CD4-positive, alpha-beta T cell treated with Interleukin-2 at 100 ng/mL for 4 hours (primary cell): Measurements from ENCODE around the gene GLT6D1.
"Not testable (repeated sequence)": the region's sequence is repeated elsewhere in the genome, so short reads cannot be mapped to it uniquely, and the experiment has no call there.

Experiments
- DNase-seq: peaks from one replicate; pipeline ENCODE4 v3.0.0-alpha.2; 2020; ENCODE audit warnings: low spot score

Gene GLT6D1

DNA sequence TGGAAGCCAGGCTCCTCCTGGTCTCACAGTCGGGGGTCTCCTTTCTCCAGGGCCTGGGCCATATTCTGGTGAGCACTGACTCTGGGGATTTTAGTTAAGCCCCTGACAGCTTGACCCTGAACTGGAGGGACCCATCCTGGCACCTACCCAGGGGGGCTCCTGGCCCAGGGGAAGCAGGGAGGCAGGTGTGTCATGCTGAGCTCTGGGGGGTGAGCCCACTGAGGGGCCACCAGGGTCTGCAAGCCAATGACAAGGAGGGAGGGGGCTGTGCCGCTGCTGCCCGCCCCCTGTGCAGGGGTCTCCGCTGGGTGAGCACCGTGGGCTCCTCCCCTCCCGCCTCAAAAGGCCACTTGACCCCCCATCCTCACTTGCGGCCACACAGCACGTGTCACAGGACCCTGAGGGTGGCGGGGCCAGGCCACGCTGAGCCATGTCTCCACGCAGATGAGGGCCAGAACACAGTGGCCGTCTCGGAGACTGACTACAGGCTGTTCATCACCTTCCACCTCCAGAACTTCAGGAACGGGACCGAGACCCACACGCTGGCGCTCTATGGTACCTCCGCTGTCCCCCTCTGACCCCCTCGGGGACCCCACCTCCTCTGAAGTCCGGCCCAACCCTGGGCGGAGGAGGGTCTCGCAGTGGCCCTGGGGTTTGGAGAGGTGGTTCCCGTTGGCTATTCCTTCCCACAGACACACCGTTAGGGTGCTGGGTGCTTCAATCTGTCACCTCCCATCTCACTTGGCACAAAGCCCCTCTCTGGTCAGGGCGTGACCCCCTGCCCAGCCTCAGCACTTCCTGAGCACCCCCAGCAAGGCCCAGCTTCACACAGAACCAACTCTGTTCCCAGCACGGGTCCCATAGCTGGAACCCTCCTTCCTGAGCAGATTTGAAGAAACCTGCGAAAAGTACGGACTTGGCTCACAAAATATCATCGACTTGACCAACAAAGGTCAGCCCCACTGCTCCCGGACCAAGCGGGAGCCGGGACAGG is 25.8 kb upstream of the GLT6D1 start:
- DNase-seq = no peak

- DNase-seq = no peak
These were observed 24.9 kb upstream of the GLT6D1 start for GRCh38 chr9:135664266-135664665.

DNA sequence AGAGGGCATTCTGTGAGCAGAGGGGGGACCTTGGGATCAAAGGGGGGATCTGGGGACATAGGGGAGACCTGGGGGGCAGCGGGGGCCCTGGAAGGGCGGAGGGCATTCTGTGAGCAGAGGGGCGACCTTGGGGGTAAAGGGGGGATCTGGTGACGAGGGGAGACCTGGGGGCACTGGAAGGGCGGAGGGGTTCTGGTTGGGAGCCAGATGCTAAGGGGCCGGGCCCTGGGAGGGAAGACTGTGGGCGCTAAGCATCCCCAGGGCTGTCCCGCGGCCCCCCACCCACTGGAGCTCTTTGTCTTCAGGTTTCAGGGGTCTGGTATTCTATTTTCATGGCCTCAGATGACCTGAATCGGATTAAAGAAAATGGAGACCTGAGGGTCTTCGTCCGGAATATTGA is 24.5 kb upstream of the GLT6D1 start:
- DNase-seq = no peak

DNA sequence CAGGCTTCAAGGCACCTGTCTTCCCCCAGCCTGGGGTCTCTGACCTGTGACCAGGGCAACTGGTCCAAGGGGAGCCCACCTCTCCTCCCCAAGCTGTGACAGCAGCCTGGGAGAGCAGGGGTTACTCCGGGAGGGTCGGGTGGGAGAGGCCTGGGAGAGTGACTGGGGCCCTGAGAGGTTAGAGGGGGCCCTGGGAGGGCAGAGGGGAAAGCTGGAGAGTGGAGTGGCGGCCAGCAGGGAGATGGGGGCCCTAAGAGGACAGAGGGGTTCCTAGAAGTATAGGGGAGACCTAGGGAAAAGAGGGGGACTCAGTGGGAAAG is 24.1 kb upstream of the GLT6D1 start:
- DNase-seq = no peak

GRCh38 chr9:135662758-135663450 is 23.6 kb upstream of the GLT6D1 start, which contains the start of gene LCN9:
TSS of gene LCN9 (plus strand) at chr9:135663309. CDS start at chr9:135663322, 13 bp downstream.
- DNase-seq = no peak

GRCh38 chr9:135661816-135662560 is 22.6 kb upstream of the GLT6D1 start:
- DNase-seq = no peak

- no peak for DNase-seq
These were observed 21.1 kb upstream of the GLT6D1 start for GRCh38 chr9:135660407-135660806.

DNA sequence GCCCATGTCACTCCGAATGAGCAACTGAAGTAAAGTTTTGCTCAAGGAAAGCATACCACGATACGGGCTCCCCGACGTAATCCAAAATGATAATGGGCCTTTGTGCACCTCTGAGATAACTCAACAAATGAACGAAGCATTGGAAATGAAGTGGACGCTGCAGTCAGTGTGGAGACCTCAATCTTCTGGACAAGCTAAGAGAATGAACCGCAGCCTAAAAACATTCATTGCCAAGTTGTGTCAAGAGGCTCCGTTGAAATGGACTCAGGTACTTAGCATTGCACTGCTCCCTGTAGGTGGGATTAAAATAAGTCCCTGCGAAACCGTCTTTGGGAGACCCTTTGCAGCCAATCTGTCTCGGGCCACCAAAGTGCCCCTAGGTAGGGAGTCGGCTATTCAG is 19.9 kb upstream of the GLT6D1 start:
- no peak for DNase-seq

GRCh38 chr9:135657416-135657815 is 18.1 kb upstream of the GLT6D1 start:
- DNase-seq = no peak

DNA sequence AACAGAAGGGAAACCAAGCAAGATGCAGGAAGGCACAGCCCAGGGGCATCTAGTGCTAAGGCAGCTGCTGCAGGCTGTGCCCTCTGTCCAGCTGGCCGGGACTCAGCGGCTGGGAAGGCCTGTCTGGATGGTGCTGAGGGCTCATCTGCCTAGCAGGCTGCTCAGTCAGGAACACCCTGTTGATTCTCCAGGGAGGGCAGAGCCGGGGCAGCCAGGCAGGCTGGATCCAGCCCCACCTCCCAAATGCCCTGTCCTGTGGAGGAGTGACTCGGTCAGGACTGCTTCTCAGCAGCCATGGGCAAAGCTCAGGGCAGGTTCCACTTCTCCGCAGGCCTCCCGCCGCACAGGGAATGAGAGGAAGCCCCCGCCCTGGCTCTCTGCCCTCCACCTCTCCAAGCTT is 16.0 kb upstream of the GLT6D1 start:
- no peak for DNase-seq

DNA sequence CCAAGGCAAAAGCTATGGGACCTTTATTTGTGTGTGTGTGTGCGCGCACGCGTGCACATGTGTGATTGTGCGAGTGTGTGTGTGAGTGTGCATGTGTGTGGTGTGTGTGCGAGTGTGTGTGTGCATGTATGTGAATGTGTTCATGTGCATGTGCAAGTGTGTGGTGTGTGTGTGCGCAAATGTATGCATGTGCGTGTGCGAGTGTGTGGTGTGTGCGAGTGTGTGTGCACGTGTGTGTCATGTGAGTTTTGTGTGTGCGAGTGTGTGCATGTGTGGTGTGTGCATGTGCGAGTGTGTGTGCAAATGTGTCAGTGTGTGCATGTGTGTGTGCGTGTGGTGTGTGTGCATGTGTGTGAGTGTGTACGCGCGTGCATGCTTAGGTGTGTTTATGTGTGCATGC is 11.1 kb upstream of the GLT6D1 start:
- DNase-seq = no peak

- no peak for DNase-seq
These were observed 10.2 kb upstream of the GLT6D1 start for GRCh38 chr9:135649508-135649907.

DNA sequence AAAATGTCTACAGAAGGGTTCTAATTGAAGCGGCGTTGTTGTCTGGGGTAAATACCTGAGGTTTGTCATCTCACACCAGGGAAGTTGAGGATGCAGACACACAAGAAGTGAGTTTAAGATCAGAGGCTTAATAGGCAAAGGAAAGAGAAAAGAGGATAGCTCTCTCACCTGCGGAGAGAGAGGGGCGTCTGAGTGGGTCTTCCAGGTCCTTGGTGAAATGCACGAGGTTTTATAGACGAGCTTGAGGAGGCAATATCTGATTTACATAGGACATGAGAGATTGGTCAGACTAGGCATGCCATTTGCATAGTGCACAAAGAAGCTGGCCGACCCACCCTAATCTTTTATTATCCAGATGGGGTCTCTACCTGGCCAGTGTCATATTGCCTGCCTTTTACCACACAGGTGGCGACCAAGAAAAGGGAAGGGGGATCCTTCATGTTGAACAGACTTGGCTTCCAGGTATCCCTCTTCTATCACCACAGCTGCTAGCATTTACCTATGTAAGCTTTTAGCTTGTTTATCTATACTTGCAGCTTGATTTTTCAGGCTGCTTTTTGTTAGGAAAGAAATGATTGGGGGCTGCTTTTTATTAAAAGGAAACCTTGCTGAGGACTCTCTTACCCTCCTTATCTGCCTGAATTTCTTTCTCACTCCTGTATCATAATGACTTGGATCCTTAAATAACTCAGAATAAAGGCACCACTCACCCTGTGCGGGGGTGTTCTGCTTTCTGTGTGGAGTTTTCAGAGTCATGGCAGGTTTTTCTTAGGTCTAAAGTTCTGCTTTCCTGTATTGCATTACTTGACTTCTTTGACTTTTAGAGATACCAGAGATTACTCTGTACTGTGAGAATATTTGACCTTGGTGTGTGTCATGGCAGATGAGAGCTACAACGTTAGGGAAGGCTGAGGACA is 9.4 kb upstream of the GLT6D1 start:
- no peak for DNase-seq

DNA sequence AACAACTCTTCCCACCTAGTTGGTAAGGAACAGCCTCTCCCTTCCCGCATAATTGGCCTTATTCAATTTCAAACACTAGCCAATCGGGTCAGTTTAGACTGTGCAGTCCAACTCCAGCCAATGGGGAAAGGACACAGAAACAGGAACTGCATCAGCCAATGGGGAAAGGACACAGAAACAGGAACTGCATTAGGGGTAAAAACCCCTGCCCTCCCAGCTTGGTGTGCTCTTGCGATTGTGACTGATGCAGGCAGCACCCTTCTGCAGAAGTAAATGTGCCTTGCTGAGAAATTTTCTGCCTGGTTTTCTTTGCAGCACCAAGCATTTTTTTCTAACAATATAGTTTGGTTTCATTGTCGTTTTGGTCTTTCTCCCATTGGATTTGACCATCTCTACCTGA is 8.5 kb upstream of the GLT6D1 start:
- no peak for DNase-seq

GRCh38 chr9:135644631-135645218 is 5.4 kb upstream of the GLT6D1 start:
- DNase-seq = no peak

DNA sequence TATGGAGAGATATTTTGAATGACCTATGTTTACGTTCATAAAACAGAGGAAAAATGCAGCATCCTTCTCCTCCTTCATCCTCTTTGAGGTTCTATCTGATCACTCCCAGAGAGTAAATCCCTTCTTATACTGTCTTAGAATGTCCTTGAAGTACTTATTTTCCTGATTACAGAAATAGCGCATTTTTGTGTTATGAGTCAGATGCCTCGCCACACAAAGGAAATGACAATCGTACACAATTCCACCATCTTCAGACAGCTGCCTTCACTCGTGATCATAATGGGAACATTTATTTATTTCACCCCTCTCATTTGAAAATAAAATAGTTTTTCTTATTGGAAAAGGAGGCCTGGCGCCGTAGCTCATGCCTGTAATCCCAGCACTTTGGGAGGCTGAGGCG is 2.4 kb upstream of the GLT6D1 start:
- no peak for DNase-seq

DNA sequence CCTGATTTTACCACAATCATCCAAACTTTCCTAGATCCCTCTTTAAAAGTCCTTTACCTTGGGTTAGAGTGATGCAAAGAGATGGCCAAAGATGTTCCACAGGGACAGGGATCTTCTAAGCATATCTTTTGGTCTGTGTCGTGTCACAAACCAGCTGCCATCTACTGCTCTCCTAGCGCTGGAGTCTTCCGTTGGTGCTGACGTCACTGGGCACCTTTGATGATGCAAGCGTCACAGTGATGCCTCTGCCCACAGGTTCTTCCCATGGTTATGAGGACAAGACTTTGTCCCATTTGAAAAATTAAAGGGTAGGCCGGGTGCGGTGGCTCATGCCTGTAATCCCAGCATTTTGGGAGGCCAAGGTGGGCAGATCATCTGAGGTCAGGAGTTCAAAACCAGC is 1.7 kb upstream of the GLT6D1 start:
- no peak for DNase-seq

DNA sequence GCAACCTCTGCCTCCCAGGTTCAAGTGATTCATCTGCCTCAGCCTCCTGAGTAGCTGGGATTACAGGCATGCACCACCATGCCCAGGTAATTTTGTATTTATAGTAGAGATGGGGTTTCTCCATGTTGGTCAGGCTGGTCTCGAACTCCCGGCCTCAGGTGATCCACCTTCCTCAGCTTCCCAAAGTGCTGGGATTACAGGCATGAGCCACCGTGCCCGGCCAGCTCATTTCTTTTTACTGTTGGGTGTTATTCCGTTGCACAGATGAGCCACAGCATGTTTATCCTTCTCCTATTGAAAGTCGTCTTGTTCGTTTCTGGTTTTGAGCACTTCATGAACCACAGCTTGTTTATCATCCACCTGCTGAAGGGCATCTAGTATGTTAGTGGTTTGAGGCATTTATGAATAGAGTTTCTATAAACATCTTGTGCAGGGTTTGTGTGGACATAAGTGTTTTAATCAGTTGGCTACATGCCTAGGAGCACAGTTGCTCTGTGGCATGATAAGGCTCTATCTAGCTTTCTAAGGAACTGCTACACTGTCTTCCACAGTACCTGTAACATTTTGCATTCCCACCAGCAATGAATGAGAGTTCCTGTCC is 2.3 kb downstream of the GLT6D1 start:
- DNase-seq = not testable (repeated sequence)

GRCh38 chr9:135632841-135633240 is 6.5 kb downstream of the GLT6D1 start:
- no peak for DNase-seq

GRCh38 chr9:135624282-135624681 is 15.1 kb downstream of the GLT6D1 start:
- DNase-seq = no peak
